ENCODE data around the gene PLEKHO1. TPM values are rescaled to one million over a fixed set of nuclear protein-coding genes. Genes with fewer than 3 reads are reported as not detected.

Gene PLEKHO1
- total RNA-seq, result 100 to 1,000 TPM; 135 to 137 TPM
- polyA plus RNA-seq, result 10 to 100 TPM; 19.4 to 30.8 (median 30.4) TPM
- 38.4 to 264 (median 51.1) reads per million in 6 experiments for total RNA-seq

GRCh38 chr1:150149271-150150132 is at the start of gene PLEKHO1:
TSS of gene PLEKHO1 (plus strand) at chr1:150149916. CDS start at chr1:150150258, 342 bp downstream.
- peak; percentile 56 to 74 for ATAC-seq
- Mint-ChIP-seq H3K4me3 (peak within 1 kb of the TSS; percentile 91 to 98 (median 94)), H3K36me3 (peaks cover 0 to 20% (median 10%) of the 10 kb centered on the region in 3 donors), H3K9me3 (no peaks in the 10 kb centered on the region), H3K27ac (peak within 1 kb of the TSS; percentile 92 to 99 (median 97)), H3K27me3 (no peaks in the 10 kb centered on the region), H3K4me1 (peaks cover 46 to 73% (median 69%) of the 10 kb centered on the region in 4 donors)
- DNase-seq, result peak; percentile 55 to 91 (median 69)
- POLR2A ChIA-PET, result interaction anchor here (0.6 to 4.1 kb wide), 23 partner anchors 9 to 262 kb away, joined by 3 to 87 read pairs (median 4); partner anchors contain the start of genes ANP32E, APH1A, BOLA1 and RPRD2

GRCh38 chr1:150102986-150103385 is 46.7 kb upstream of the PLEKHO1 start:
- DNase-seq (no peak), ATAC-seq (peak in 1 of 2 donors; percentile 62)
- no peaks in the 10 kb centered on the region for H3K27me3 Mint-ChIP-seq
- H3K4me3 Mint-ChIP-seq, result no peak overlapping the region
- peaks cover 0 to 5% (median 0%) of the 10 kb centered on the region in 9 donors for H3K9me3 Mint-ChIP-seq
- peaks cover 39 to 67% (median 49%) of the 10 kb centered on the region in 4 donors for H3K4me1 Mint-ChIP-seq
- POLR2A ChIA-PET, result interaction anchor here (0.6 to 1.2 kb wide), 2 partner anchors 47 to 265 kb away, joined by 3 to 4 read pairs; partner anchors contain the start of gene PLEKHO1
- peaks cover 0 to 7% (median 5%) of the 10 kb centered on the region in 3 donors for H3K36me3 Mint-ChIP-seq
- peak overlapping the region in 5 of 10 donors; percentile 19 to 91 (median 47) for H3K27ac Mint-ChIP-seq

DNA sequence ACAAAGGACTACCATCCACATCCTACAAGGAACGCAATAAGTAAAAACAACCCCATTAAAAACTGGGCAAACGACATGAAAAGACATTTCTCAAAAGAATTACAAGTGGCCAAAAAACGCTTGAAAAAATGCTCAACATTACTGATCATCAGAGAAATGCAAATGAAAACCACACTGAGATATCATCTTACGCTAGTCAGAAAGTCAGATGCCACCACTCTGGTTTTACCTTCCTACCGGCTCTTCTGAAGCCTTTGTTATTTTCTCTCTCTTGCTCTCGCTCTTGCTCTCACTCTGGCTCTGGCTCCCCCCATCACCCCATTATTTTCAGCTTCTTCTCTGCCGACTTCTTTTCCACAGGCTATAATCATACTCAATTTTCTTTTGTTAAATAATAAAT is 43.4 kb upstream of the PLEKHO1 start:
- peaks cover 0 to 5% (median 0%) of the 10 kb centered on the region in 3 donors for H3K36me3 Mint-ChIP-seq
- peak overlapping the region; percentile 9 to 89 (median 70) for H3K4me3 Mint-ChIP-seq
- peaks cover 60 to 88% (median 79%) of the 10 kb centered on the region in 4 donors for H3K4me1 Mint-ChIP-seq
- DNase-seq, result peak in 7 of 10 donors; percentile 1 to 63 (median 33)
- H3K27ac Mint-ChIP-seq, result peak overlapping the region; percentile 75 to 98 (median 92)
- POLR2A ChIA-PET, result interaction anchor here (0.6 kb wide), 1 partner anchor 44 kb away, joined by 3 read pairs; the partner anchor contains the start of gene PLEKHO1
- ATAC-seq, result peak; percentile 81 to 84
- peaks cover 0 to 5% (median 0%) of the 10 kb centered on the region in 9 donors for H3K9me3 Mint-ChIP-seq
- H3K27me3 Mint-ChIP-seq, result no peaks in the 10 kb centered on the region

DNA sequence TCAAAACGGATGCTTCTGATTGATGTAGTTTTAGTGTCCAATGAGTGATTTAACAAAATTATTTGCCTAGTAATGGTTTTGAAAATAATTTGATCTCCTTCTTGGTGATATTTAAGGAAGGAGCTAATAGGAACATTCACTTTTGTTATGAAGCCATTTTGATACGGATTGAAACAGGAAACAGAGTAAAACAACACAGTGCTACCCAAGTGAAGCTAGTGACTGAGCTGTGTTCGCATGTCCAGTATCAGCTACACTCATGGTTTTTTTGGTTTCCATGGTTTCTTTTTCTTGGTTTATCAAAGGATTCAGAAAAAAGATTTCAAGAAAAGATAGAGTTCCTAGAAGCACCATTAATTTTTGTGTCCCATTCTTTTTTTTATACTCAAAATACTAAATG is 40.1 kb upstream of the PLEKHO1 start:
- POLR2A ChIA-PET, result interaction anchor here (1.0 to 4.6 kb wide), 5 partner anchors 11 to 56 kb away, joined by 3 to 54 read pairs (median 10); partner anchors contain the start of gene PLEKHO1
- H3K36me3 Mint-ChIP-seq, result peaks cover 0 to 22% (median 9%) of the 10 kb centered on the region in 3 donors
- peaks cover 0 to 5% (median 3%) of the 10 kb centered on the region in 9 donors for H3K9me3 Mint-ChIP-seq
- peaks cover 51 to 74% (median 66%) of the 10 kb centered on the region in 4 donors for H3K4me1 Mint-ChIP-seq
- peak overlapping the region; percentile 63 to 82 (median 79) for H3K4me3 Mint-ChIP-seq
- DNase-seq (peak in 3 of 10 donors; percentile 15 to 39 (median 26)), ATAC-seq (peak; percentile 65 to 70)
- H3K27me3 Mint-ChIP-seq, result no peaks in the 10 kb centered on the region
- peak overlapping the region; percentile 75 to 94 (median 88) for H3K27ac Mint-ChIP-seq

DNA sequence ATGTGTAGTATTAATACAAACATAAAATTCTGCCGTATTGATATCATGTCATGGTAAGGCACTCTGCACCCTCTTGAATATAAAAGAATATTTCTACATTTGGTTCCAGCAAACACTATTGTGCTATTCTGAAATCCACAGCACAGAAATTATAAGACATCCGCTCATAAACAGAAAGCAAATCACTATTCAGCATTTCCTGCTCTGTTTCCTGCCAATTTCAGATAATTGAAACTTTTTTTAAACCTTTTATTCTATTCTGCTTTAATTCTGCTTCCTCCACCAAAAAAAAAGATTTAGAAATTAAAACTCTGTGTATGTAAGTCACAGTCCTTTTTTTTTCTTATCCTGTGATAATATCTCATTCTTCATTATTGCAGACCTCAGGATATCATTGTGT is 39.6 kb upstream of the PLEKHO1 start:
- peak overlapping the region; percentile 67 to 94 (median 88) for H3K27ac Mint-ChIP-seq
- H3K36me3 Mint-ChIP-seq, result peaks cover 4 to 25% (median 12%) of the 10 kb centered on the region in 3 donors
- no peaks in the 10 kb centered on the region for H3K27me3 Mint-ChIP-seq
- peaks cover 0 to 11% (median 6%) of the 10 kb centered on the region in 9 donors for H3K9me3 Mint-ChIP-seq
- peaks cover 48 to 70% (median 62%) of the 10 kb centered on the region in 4 donors for H3K4me1 Mint-ChIP-seq
- H3K4me3 Mint-ChIP-seq, result peak overlapping the region; percentile 63 to 82 (median 79)
- DNase-seq (peak in 3 of 10 donors; percentile 20 to 38 (median 29)), ATAC-seq (peak; percentile 41 to 48)
- POLR2A ChIA-PET, result interaction anchor here (0.9 to 4.6 kb wide), 3 partner anchors 40 to 125 kb away, joined by 3 to 54 read pairs (median 10); partner anchors contain the start of genes ANP32E and PLEKHO1

GRCh38 chr1:150111670-150112069 is 38.0 kb upstream of the PLEKHO1 start:
- Mint-ChIP-seq H3K4me3 (peak overlapping the region in 7 of 10 donors; percentile 20 to 63 (median 37)), H3K27ac (peak overlapping the region in 3 of 10 donors; percentile 3 to 91 (median 28)), H3K36me3 (peaks cover 14 to 31% (median 19%) of the 10 kb centered on the region in 3 donors), H3K27me3 (no peaks in the 10 kb centered on the region), H3K4me1 (peaks cover 36 to 58% (median 46%) of the 10 kb centered on the region in 4 donors), H3K9me3 (peaks cover 0 to 16% (median 11%) of the 10 kb centered on the region in 9 donors)
- POLR2A ChIA-PET, result interaction anchor here (1.0 to 4.6 kb wide), 3 partner anchors 30 to 224 kb away, joined by 4 to 54 read pairs (median 7); partner anchors contain the start of gene PLEKHO1
- ATAC-seq (no peak), DNase-seq (no peak)

DNA sequence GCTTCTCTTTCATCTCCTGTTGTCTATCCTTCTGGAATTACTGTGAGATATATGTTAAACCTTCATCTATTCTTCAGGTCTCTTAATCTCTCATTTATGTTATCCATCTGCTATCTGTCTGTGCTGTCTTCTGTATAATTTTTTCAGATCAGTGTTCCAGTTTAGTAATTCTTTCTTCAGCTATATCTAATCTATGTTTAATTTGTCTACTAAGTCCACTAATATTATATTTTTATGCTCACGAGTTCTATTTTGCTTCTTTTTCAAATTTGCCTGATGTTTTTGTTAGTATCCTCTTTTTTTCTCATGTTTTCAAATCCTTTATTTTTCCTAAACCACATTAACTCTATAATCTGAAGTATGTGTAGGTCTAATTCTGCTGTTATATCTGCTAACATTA is 34.6 kb upstream of the PLEKHO1 start:
- H3K4me1 Mint-ChIP-seq, result peaks cover 11 to 30% (median 16%) of the 10 kb centered on the region in 4 donors
- H3K9me3 Mint-ChIP-seq, result peaks cover 0 to 16% (median 11%) of the 10 kb centered on the region in 9 donors

DNA sequence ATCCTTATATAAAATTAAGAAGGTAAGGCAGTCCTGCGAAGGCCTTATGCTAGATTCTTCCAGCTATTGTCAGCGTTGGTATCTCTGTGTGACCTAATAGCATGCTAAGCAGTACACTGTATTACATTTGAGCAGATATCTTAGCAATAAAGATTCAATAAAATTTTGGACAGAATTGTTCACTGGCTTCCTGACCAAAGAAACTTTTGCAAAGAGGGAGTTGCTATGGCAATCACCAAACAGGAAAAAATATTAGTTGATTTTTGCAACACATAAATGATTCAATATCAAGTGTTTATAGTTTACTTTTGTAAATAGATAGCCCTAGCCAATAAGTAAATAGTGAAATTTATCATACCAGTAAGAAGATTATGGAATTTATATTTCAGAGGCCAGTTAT is 31.0 kb upstream of the PLEKHO1 start:
- H3K9me3 Mint-ChIP-seq, result peaks cover 0 to 16% (median 11%) of the 10 kb centered on the region in 9 donors
- H3K36me3 Mint-ChIP-seq, result peaks cover 14 to 26% (median 23%) of the 10 kb centered on the region in 3 donors
- ATAC-seq (no peak), DNase-seq (no peak)
- no peak overlapping the region for H3K4me3 Mint-ChIP-seq
- no peaks in the 10 kb centered on the region for H3K27me3 Mint-ChIP-seq
- H3K27ac Mint-ChIP-seq, result no peak overlapping the region
- H3K4me1 Mint-ChIP-seq, result peaks cover 0 to 14% (median 1%) of the 10 kb centered on the region in 4 donors
- POLR2A ChIA-PET, result no interaction called here

More for the DNA sequence above, 34.6 kb upstream of the PLEKHO1 start:
- Mint-ChIP-seq H3K36me3 (peaks cover 14 to 31% (median 19%) of the 10 kb centered on the region in 3 donors), H3K27ac (peak overlapping the region in 2 of 10 donors; percentile 9 to 13), H3K4me3 (no peak overlapping the region), H3K27me3 (no peaks in the 10 kb centered on the region)
- DNase-seq (no peak), ATAC-seq (no peak)
- POLR2A ChIA-PET, result no interaction called here

DNA sequence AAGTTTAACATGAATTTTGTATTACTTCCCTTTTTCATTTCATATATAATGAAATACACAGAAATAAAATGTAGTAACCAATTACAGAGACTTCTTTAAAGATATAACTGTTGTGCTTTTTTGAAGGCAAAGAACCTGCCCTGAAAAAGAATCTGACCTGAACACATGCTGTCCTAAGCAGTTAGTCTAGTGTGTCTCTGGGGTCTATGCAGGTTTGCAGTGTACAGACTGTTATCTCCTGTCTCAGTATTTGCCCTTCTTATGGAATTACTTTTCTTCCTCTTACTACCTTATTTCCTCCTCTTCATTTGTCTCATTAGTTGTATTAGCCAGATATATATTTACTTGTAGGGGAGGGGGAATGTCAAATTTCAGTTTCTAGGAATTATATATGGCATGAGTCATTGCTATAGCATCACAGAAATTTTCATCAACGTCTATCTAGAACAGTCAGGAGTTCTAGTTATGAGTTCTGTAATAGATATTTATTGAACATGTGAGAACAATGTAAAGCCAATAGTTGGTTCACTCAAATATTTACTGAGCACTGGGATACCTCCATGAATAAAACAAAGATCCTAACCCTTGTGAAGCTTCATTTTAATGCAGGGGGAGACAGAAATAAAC is 28.4 kb upstream of the PLEKHO1 start:
- H3K27ac Mint-ChIP-seq, result peak overlapping the region in 1 of 10 donors; percentile 47
- H3K4me1 Mint-ChIP-seq, result peaks cover 0 to 11% (median 1%) of the 10 kb centered on the region in 4 donors
- no peaks in the 10 kb centered on the region for H3K27me3 Mint-ChIP-seq

GRCh38 chr1:150126811-150127210 is 22.9 kb upstream of the PLEKHO1 start:
- H3K27me3 Mint-ChIP-seq, result no peaks in the 10 kb centered on the region
- peak overlapping the region in 1 of 10 donors; percentile 23 for H3K27ac Mint-ChIP-seq
- POLR2A ChIA-PET, result interaction anchor here (0.7 to 1.3 kb wide), 2 partner anchors 23 to 129 kb away, joined by 3 to 5 read pairs; partner anchors contain the start of gene PLEKHO1
- ATAC-seq, result no peak
- peaks cover 0 to 14% (median 5%) of the 10 kb centered on the region in 3 donors for H3K36me3 Mint-ChIP-seq
- no peak overlapping the region for H3K4me3 Mint-ChIP-seq
- H3K4me1 Mint-ChIP-seq, result peaks cover 0 to 8% (median 0%) of the 10 kb centered on the region in 4 donors
- H3K9me3 Mint-ChIP-seq, result no peaks in the 10 kb centered on the region
- DNase-seq, result no peak

More for the DNA sequence above, 28.4 kb upstream of the PLEKHO1 start:
- ATAC-seq (no peak), DNase-seq (no peak)
- Mint-ChIP-seq H3K4me3 (no peak overlapping the region), H3K36me3 (peaks cover 0 to 8% (median 5%) of the 10 kb centered on the region in 3 donors), H3K9me3 (no peaks in the 10 kb centered on the region)
- POLR2A ChIA-PET, result interaction anchor here (0.6 kb wide), 1 partner anchor 29 kb away, joined by 3 read pairs; the partner anchor contains the start of gene PLEKHO1

DNA sequence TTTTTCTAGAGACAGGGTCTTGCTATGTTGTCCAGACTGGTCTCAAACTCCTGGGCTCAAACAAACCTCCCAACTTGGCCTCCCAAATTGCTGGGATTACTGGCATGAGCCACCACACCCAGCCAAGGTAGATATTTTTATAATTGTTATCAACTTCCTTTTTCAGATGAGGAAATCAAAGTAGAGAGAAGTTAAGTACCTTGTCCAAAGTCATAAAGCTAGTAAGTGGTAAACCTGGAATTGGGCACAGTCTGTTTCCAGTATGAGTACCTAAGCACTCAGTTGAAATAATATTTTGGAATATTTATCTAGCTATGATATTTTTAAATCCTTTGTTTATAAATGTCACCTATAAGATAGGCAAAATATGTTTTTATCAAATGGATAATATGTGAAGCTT is 22.3 kb upstream of the PLEKHO1 start:
- POLR2A ChIA-PET, result interaction anchor here (0.7 kb wide), 1 partner anchor 130 kb away, joined by 3 read pairs; no protein-coding TSS in a partner anchor
- H3K27ac Mint-ChIP-seq, result peak overlapping the region in 1 of 10 donors; percentile 23

More for the DNA sequence above, 22.3 kb upstream of the PLEKHO1 start:
- DNase-seq (no peak), ATAC-seq (no peak)
- Mint-ChIP-seq H3K4me3 (no peak overlapping the region), H3K4me1 (peaks cover 0 to 8% (median 0%) of the 10 kb centered on the region in 4 donors), H3K9me3 (no peaks in the 10 kb centered on the region), H3K27me3 (no peaks in the 10 kb centered on the region), H3K36me3 (peaks cover 0 to 10% (median 4%) of the 10 kb centered on the region in 3 donors)

Data from naive thymus-derived CD8-positive, alpha-beta T cell (primary cell).